Stimulated activated CD4-positive, alpha-beta T cell treated with anti-CD3 and anti-CD28 coated beads, Interleukin-15, amount 100 ng/mL, for 1 hour (primary cell): Measurements from ENCODE around the gene SYNE3.

Experiments
- DNase-seq, 2 donors: peaks; one replicate each; pipeline ENCODE4 v3.0.0-alpha.2; 2020; ENCODE audit warnings: low read depth in 1 of 2, low spot score in 1 of 2

Gene SYNE3

DNA sequence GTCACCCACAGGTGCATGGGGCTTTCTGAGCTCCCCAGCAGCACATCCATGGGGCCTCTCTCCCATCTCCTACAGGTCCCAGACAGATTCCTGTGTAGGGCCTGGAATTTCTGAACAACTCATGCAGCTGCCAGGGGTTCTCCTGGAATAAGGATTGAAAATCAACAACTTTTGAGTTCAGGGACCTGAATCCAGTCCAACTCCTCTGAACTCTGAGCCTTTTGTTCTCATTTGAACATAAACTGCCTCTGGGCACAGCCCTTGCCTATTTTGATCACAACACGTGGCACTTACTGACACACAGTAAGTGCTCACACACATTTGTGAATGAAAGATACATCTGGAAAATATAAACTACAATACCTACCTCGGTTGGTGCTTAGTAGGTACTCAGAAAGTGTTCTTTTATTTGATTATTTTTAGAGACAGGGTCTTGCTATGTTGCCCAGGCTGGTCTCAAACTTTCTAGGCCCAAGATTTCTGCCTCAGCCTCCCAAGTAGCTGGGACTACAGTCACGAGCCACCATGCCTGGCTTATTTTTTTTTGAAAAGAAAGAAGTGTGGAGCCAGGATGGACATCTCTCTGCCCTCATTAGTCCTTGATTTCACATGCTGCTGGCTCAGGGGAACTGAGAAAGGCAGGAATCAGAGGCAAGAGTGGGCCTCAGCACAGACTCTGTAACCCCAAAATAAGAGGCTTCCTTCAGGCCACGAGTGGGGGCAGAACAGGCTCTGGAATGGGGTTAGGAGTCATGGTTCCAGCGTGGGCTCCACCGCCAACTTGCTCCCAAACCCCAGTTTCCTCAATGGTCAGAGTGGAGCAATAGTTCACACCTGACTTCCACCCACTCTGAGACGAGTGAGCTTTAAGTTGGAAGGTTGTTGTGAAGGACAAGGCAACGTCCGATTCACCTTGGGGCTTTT is 27.0 kb downstream of the SYNE3 start:
- no peak for DNase-seq

DNA sequence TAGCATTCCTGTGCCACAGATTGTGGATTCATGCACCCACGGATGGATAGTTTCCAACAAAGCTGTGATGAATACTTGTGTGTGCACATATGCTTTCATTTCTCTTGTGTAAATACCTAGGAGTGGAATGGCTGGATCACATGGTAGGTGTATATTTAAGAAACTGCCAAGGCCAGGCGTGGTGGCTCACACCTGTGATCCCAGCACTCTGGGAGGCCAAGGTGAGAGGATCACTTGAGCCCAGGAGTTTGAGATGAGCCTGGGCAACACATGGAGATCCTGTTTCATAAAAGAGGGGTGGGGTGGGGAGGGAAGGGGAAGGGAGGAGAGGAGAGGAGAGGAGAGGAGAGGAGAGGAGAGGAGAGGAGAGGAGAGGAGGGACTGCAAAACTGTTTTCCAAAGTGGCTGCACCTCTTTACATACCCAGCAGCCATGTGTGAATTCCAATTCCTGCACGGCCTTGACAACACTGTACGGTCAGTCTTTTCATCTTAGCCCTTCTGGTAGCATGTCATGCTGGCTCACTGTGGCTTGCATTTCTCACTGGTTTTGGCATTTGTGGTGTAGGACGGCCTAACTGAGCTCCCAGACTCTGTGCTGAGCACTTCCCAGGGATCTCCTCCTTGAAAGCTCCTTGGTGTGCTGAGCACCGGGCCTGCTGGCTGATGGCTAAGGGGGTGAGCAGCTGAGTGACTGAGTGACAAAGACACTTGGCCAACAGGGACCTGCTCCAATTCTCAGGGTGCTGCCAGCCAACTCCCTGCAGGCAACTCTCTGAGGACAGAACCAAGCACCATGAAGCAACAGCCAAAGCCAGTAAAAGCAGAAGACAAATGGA is 27.9 kb downstream of the SYNE3 start:
- no peak for DNase-seq

DNA sequence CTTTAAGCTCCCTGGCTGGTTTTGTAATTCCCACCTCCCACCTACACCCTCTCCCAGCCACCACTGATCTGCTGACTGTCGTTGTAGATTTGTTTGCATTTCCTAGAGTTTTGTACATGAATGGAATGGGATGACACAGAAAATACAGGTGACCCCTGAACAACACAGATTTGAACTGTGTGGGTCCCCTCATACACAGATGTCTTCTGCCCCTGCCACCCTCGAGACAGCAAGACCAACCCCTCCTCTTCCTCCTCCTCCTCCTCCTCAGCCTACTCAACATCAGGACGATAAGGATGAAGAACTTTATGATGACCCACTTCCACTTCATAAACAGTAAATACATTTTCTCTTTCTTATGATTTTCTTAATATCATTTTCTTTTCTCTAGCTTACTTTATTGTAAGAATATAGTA is 28.8 kb downstream of the SYNE3 start:
- no peak for DNase-seq

DNA sequence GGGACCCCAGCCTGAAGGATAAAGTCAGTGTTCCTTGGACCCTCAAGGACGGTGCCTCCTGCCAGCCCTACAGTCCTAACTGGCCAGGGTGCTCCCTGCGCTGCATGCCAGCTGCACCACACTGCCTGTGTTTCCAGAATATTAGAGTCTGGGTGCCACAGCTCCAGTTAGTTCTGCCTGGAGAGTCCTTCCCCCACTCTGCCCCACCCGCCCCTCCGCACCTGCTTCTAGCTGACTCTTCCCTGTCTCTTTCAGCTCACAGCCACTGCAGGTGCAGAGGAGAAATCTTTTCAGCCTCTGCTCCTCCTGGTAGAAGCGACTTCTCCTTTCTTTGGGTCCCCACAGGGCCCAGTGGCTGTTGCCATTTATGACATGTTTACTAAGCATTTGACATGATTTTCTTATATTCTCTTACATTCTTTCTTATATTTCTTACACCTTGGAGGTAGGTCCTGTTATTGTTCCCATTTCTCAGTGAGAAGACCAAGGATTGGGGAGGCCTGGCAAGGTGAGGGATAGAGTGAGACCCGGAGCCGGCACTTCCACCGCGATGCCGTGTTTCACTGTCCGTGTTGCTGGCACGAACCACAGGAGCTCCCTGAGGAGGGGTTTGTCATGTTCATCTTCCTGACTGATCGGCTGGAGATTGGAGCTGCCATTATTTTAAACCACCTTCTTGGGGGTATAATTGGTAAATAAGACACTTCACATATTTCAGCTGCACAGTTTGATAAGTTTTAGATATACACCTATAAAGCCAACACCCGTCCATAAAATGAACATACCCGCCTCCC is 29.4 kb downstream of the SYNE3 start:
- no peak for DNase-seq

DNA sequence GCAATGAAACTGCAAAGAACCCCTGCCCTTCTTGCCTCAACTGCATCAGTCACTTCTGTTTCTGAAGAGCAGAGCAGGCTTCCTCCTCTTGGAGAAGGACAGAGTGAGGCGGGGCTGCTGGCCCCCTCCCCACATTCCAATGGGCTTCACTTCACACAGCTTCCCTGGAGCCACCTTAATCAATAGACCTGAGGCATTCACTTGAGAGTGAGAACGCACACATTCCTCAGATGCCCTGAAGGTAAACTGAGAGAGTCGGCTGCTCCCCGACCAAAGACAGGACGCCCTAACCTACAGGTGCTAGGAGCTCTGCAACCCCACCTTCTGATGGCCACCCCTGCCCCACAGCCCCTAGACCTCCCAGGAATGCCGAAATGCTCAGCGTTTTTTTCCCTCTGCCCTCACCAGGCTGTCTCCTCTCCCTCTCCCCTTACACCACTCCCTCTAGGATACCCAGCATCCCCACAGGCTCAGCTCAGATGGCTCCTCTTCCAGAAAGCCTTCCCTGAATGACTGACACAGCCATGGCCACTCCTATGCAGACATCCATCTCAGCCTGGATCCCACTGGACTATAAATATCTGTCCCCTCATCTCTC is 31.1 kb downstream of the SYNE3 start:
- DNase-seq = no peak

DNA sequence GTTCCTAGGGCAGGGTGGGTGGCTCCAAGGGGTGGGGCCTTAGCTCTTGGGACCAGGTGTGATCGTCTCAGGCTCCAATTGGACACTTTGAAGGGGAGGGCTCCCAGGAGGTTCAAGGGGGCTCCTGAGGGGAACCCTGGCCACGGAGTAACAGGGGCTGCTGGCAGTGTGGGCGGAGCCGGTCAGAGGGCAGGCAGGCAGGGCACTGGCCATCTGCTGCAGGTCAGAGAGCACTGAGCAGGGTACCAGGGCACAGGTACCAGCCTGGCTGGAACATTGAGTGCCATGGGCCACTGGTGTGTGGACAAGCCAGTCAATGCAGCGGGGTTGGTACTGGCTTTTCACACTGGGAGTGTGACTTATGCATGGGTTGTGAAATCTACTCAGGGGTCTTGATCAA is 32.2 kb downstream of the SYNE3 start:
- DNase-seq = no peak

DNA sequence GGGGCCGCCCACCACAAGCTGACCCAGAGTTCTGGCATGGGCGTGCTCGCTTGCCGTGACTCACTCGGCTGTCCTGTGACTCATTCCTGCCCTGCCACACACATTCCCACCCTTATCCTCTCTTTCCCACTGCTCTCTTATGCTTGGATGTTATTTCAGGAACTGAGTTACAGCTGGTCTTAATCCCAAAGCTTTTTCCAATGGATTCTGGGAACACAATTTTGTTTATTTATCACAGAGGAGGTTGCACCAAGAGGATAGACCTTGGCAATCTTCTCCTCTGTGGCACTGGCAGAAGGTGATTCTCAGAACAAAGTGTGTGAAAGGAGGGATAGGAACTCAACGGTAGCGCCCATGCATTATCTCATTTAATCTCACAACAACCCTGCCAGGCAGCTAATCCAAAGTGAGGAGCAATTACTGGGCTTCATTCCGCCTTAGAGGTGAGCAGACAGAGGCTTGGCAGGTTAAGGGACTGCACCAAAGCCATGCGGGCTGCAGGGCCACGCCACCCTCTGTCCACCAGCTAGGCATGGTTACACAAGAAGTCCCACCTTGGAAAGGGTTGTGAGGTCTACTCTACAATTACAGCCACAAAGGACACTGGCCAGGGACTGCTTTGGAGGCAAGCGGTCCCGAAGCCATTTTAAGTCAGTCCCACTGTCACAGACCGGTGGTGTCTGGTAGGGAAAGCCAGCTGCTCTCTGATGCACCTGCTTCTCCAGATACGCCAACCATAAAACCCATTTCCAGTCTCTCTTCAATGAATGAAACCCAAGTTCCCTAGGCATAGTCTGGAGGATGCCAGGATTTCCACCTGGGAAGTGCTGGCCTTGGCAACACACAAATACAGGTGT is 32.9 kb downstream of the SYNE3 start:
- no peak for DNase-seq

DNA sequence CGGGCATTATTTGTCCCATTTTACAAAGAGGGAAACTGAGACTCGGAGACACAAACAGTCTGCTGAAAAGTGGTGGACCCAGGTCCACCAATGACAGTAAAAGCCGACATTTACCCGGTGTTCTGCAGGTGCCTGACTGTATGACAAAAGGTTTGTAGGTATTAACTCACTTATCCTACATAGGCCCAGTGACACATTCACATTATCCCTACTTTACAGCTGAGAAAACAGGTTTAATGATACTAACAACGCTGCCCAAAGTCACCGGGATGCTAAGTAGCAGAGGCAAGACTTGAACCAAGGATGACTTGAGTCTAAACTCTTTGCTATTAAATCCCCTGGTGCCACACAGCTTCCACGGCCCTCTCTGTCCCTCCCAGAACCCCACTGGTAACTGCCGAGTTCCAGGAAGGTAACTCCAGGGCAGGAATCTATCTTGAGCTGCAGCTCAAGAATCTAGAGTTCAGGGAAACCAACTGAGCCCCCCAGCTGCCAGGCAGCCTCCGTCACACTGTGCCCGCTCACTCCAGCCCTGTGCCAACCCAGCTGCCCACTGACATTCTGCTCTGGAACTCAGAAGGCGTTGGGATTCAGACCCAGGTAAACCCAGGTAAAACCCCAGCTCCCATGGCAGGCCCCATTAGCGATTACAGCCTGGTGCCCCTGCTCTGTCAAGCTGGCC is 33.7 kb downstream of the SYNE3 start:
- no peak for DNase-seq

DNA sequence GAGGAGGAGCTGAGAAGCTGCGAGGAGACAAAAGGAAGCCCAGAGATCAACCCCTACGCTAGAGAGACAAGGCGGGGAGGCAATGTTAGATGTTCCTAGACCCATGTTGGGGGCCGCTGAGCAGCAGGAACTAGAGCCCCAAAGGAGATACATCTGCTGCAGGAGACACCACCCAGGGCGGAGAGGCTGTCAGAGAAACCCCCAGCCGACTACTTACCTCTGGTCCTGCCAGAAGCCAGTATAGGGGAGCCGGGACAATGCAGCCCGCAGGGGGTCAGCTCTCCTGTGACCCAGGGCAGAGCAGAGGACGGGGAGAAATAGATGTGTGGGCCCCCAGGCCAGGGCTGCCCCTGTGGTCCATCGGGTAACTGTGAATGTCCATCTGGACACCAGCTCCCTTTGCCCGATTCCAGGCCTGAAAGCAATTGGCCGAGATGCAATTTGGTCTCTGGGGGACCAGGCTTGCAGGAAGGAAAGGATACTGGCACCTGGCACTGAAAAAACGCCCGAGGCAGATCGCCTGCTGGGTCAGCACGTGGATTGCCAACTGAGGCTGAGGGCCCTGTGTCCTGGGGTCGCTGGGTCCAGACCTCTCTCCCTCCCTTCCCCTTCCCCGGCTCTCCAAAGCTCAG is 34.9 kb downstream of the SYNE3 start:
- DNase-seq = no peak

DNA sequence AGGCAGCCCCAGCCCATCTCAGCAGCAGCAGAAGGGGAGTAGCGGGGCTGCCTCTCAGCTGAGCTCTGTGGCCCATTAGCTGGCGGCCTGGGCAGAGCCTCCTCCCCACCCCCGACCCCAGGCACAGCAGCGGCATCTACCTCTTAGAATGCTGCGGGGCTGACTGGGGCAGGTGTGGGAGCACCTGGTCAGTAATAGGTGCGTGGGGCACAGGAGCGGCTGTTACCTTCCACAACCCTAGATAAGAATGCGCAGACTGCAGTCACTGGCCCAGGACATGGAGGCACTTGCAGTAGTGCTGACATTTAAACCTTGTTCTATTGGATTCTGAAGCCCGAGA is 35.6 kb downstream of the SYNE3 start:
- DNase-seq = no peak

DNA sequence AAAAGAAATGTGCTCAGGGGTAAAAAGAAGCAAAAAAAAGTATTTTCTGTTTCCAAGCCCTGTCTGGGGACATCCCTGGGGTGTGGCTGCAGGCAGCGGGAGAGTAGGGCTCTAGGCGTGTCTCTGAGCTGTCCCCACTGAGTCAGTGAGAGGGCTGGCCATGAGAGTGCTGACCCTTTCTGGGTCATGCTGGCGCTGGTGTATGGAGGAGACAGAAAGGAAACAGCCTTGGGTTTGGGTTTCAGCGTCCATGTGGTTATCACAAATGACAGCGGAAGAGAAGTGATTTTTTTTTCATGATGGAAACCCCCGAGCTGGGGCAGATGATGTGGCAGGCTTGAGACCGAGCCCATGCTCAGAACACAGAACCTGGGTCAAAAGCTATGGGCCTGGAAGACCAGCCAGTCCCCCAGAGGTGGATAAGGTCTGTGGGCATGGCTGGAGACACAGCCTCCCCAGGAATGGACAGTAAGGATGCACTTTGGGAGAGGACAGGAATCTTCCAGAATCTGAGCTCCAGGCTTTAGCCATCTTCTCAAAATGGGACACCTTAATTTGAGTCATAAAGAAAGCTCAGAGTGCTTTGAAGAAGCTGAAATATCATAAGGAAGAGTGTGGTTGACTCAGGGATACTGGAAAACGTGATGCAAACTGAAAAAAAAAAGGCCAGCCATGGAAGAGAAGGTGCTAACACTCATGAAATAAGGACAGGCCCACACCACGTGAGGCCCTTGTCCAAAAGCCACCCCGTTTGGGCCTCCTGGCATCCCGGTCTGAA is 36.2 kb downstream of the SYNE3 start:
- DNase-seq = no peak

DNA sequence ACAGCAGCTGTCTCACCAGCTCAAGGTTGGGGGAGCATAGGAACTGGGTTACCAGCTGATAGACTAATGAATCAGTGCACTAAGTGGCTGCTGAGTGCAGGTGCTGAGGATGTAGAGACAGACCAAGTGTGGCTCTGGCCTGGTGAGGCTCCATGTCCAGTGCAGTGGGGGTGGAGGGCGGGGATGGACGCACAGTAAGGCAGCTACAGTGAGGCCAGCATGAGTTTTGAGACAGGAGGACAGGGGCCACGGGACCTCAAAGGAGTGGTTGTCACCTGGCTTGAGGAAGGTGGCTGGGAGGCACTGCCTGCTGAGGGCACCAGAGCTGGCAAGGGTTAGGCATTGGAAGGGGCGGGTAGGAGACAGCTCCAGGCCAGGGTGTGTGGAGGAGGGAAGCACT is 37.0 kb downstream of the SYNE3 start:
- DNase-seq = no peak

DNA sequence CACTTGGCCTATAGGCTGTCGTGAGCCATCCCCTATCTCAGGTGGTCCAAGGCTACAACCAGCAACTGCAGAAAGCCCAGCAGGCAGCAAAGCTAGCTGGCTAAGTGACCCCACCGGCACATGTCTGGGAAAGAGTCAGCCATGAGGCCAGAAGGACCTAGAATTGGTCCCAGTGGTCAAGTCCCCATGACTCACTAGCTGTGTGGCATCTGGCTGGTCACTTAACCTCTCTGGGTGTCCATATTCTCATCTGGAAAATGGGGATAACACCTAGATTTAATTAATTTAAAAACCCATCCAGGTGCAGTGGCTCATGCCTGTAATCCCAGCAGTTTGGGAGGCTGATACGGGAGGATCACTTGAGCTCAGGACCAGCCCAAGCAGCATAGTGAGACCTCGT is 37.6 kb downstream of the SYNE3 start:
- no peak for DNase-seq

DNA sequence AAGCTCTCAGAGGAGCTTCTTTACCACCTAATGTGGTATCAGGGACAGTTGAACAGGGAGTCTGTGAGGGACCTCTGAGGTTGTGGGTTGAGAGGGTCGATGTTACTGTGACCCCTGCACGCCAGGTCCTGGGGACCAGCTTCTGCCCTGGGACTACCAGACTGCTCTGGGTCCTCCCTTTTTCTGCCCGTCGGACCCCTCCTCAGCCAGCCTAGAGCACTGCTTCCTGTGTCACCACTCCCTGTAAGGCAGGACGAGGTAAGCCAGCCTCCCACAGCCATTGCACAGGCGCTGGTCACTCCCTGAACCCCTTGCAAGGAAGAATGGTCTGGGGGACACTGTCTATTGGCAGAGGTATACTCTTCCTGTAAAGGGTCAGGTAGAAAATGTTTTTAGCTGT is 38.1 kb downstream of the SYNE3 start:
- no peak for DNase-seq

DNA sequence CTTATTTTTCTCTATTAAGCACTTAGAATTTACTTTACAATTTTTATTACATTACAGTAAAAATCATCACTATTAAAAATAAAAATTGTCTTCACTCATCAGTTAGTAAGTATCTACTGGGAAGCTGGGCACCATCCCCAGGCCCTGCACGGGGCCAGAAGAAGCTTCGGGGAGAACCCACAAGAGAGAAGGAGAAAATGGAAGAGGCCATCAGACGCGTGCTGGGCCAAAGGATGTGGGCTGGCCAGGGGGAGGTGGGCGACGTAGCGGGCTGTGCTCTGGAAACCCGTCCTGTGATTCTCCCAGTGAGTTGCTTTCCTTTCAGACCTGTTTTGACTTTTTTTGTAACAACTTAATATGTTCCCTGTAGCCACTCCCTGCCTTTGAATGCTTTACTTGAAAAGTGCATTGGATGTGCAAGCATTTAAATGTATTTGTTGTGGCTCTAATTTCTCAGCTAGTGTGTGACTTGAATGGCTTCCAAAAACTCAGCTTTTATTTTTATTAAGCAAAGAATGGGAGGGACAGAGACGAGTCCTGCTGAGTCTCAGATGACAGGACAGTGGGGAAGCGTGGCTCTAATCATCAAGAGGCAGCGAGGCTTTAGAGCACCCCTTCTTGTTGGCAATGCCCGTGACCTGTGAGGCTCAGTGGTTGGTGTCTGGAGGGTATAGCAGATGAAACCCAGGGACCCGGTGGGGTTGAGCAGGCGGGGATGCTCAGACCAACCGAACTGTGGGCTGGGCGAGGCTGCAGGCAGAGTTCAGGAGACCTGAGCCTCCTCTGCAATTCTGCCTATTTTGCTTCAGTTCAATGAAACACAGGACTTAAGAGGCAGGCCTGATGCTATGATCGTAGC is 38.8 kb downstream of the SYNE3 start:
- DNase-seq = no peak

DNA sequence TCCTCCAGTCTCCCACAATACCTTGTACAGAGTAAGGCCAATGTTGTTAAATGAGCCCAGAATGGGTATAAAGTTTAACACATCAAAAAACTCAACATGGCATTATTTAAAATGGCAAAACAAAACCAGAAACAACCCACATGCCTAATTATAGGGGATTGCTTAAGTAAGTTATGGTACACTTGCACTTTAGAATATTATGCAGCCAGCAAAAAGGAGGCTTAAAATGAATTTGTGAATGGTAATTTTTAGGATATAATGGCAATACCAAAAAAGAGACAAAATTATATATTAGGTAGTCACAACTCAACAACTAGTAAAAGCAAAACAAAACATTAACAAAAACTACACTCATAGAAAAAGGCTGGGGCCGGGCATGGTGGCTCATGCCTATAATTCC is 39.7 kb downstream of the SYNE3 start:
- no peak for DNase-seq

DNA sequence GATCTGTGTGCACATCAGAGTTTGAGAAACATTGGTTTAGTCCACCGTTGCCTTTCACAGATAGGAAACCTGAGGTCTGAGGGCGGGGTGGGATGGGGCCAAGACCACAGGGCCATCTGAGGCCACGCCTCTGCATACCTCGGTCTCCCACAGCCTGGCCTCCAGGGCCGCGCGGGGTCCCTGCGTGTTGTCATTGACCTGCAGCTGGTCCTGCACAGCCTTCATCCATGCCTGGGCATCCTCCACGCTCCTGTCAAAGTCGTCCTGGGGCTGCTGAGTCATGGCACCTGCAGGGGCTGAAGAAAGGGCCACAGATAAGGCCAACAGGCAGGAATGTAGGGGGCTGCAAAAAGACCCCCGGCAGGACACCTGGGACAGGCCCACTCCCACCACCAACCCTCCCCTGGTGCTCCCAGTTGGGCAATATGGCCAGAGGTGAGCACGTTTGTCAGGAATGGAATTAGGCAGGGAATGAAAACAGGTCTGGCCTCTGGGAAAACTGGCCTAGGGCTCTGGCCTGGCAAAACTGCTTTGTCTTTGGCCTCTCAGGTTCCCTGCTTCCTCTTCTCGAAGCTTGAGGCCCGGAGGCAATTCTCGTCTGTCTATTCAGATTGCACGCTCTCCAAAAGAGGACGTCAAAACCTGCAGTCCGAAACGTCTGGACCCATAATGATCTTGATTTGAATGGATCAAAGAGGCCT is 40.8 kb downstream of the SYNE3 start:
- DNase-seq = no peak
